ENCODE measurements around the gene PRKAR2A. TPM values are rescaled to one million over a fixed set of nuclear protein-coding genes. Genes with fewer than 3 reads are reported as not detected.

PRKAR2A gene
- total RNA-seq, 1 donor, result 47.4 TPM

- Histone ChIP-seq H3K4me3 (ENCODE audit: insufficient read depth, low read length) (no peak overlapping the region), H4K20me1 (ENCODE audit: insufficient read depth, low read length) (no peaks in the 10 kb centered on the region), H3K79me2 (ENCODE audit: insufficient read depth, low read length) (peaks cover under 1% of the 10 kb centered on the region), H2AFZ (ENCODE audit: low read length) (no peak overlapping the region), H3K4me2 (ENCODE audit: insufficient read depth, low read length) (no peak overlapping the region), H3K27ac (ENCODE audit: low read depth, low read length) (no peak overlapping the region), H3K27me3 (ENCODE audit: insufficient read depth, low read length) (no peaks in the 10 kb centered on the region), H3K4me1 (ENCODE audit: insufficient read depth, low read length) (peaks cover 8% of the 10 kb centered on the region), H3K36me3 (ENCODE audit: insufficient read depth, low read length) (no peaks in the 10 kb centered on the region), H3K9me3 (ENCODE audit: low read depth, low read length) (no peaks in the 10 kb centered on the region)
- TF ChIP-seq CTCF (IDR thresholded peaks at IDR 0.05; ENCODE audit: extremely low read depth, low read depth, low read length), result no peak
- DNase-seq (ENCODE audit: insufficient read length, low spot score, missing footprints), result peak; percentile 57
These were observed 4.5 kb upstream of the PRKAR2A start for GRCh38 chr3:48852151-48852550.

GRCh38 chr3:48851407-48851806, 3.7 kb upstream of the PRKAR2A start:
- peaks cover 8% of the 10 kb centered on the region for H3K79me2 ChIP-seq (ENCODE audit: insufficient read depth, low read length)
- no peaks in the 10 kb centered on the region for H3K27me3 ChIP-seq (ENCODE audit: insufficient read depth, low read length)
- H3K4me3 ChIP-seq (ENCODE audit: insufficient read depth, low read length), result no peak overlapping the region
- no peaks in the 10 kb centered on the region for H3K36me3 ChIP-seq (ENCODE audit: insufficient read depth, low read length)
- H3K27ac ChIP-seq (ENCODE audit: low read depth, low read length), result no peak overlapping the region
- TF ChIP-seq CTCF (IDR thresholded peaks at IDR 0.05; ENCODE audit: extremely low read depth, low read depth, low read length), result no peak
- no peak overlapping the region for H3K4me2 ChIP-seq (ENCODE audit: insufficient read depth, low read length)
- DNase-seq (ENCODE audit: insufficient read length, low spot score, missing footprints), result no peak
- no peak overlapping the region for H2AFZ ChIP-seq (ENCODE audit: low read length)
- no peaks in the 10 kb centered on the region for H3K9me3 ChIP-seq (ENCODE audit: low read depth, low read length)
- peaks cover 6% of the 10 kb centered on the region for H4K20me1 ChIP-seq (ENCODE audit: insufficient read depth, low read length)
- peaks cover 13% of the 10 kb centered on the region for H3K4me1 ChIP-seq (ENCODE audit: insufficient read depth, low read length)

GRCh38 chr3:48848816-48849515, 1.3 kb upstream of the PRKAR2A start:
- H3K9me3 ChIP-seq (ENCODE audit: low read depth, low read length), result no peaks in the 10 kb centered on the region
- peak; percentile 54 for DNase-seq (ENCODE audit: insufficient read length, low spot score, missing footprints)
- peaks cover 23% of the 10 kb centered on the region for H3K79me2 ChIP-seq (ENCODE audit: insufficient read depth, low read length)
- H4K20me1 ChIP-seq (ENCODE audit: insufficient read depth, low read length), result peaks cover 9% of the 10 kb centered on the region
- H3K36me3 ChIP-seq (ENCODE audit: insufficient read depth, low read length), result no peaks in the 10 kb centered on the region
- TF ChIP-seq CTCF (IDR thresholded peaks at IDR 0.05; ENCODE audit: extremely low read depth, low read depth, low read length), result no peak
- H3K4me2 ChIP-seq (ENCODE audit: insufficient read depth, low read length), result no peak overlapping the region
- H3K4me3 ChIP-seq (ENCODE audit: insufficient read depth, low read length), result no peak overlapping the region
- no peak overlapping the region for H3K27ac ChIP-seq (ENCODE audit: low read depth, low read length)
- peaks cover 22% of the 10 kb centered on the region for H3K4me1 ChIP-seq (ENCODE audit: insufficient read depth, low read length)
- H3K27me3 ChIP-seq (ENCODE audit: insufficient read depth, low read length), result no peaks in the 10 kb centered on the region
- no peak overlapping the region for H2AFZ ChIP-seq (ENCODE audit: low read length)

GRCh38 chr3:48847053-48847503, 596 bp downstream of the PRKAR2A start:
- Histone ChIP-seq H2AFZ (ENCODE audit: low read length) (peak overlapping the region; percentile 98), H3K4me2 (ENCODE audit: insufficient read depth, low read length) (peak overlapping the region; percentile 98), H3K27ac (ENCODE audit: low read depth, low read length) (peak overlapping the region; percentile 69), H3K4me3 (ENCODE audit: insufficient read depth, low read length) (peak overlapping the region; percentile 94), H3K79me2 (ENCODE audit: insufficient read depth, low read length) (peaks cover 23% of the 10 kb centered on the region), H4K20me1 (ENCODE audit: insufficient read depth, low read length) (peaks cover 9% of the 10 kb centered on the region), H3K9me3 (ENCODE audit: low read depth, low read length) (no peaks in the 10 kb centered on the region), H3K36me3 (ENCODE audit: insufficient read depth, low read length) (no peaks in the 10 kb centered on the region), H3K27me3 (ENCODE audit: insufficient read depth, low read length) (no peaks in the 10 kb centered on the region), H3K4me1 (ENCODE audit: insufficient read depth, low read length) (peaks cover 22% of the 10 kb centered on the region)
- no peak for TF ChIP-seq CTCF (IDR thresholded peaks at IDR 0.05; ENCODE audit: extremely low read depth, low read depth, low read length)
- DNase-seq (ENCODE audit: insufficient read length, low spot score, missing footprints), result peak; percentile 89

Measured in osteoblast (primary cell).